ENCODE measurements around the gene FBRSL1.

Gene FBRSL1

GRCh38 chr12:132558042-132558856 lies 68.3 kb downstream of the FBRSL1 start:
- DNase-seq (ENCODE audit: low read depth in 2 of 2) = no peak

GRCh38 chr12:132558861-132559623 lies 69.1 kb downstream of the FBRSL1 start:
- DNase-seq (ENCODE audit: low read depth in 2 of 2) = no peak

- peak; percentile 32 to 51 for DNase-seq (ENCODE audit: low read depth in 2 of 2)
Observed at GRCh38 chr12:132559652-132560363, 69.9 kb downstream of the FBRSL1 start.

- DNase-seq (ENCODE audit: low read depth in 2 of 2) = no peak
Observed at GRCh38 chr12:132560364-132560613, 70.3 kb downstream of the FBRSL1 start.

GRCh38 chr12:132560614-132561426 lies 70.9 kb downstream of the FBRSL1 start:
- peak; percentile 54 to 66 for DNase-seq (ENCODE audit: low read depth in 2 of 2)
